ENCODE data around the gene BLACAT1. TPM values are rescaled to one million over a fixed set of nuclear protein-coding genes. Genes with fewer than 3 reads are reported as not detected.
A peak's percentile ranks its signal among the peaks of the same experiment; 100 is the strongest.

The BLACAT1 gene
- total and polyA plus RNA-seq, 9 of the 15 experiments (the other 6 are each of a cell fraction or from before 2014, with no cell fraction given): 0.10 to 5.9 (median 0.73) TPM

- in situ Hi-C loops (cut with MboI): no loop called here
- Histone ChIP-seq H3K4me3 (no peak overlapping the region), H3K79me2 (ENCODE audit: control insufficient read depth, insufficient read depth, low read length) (peaks cover 2% of the 10 kb centered on the region; the same call in 2 of the 3 replicates), H3K27me3 (ENCODE audit: control insufficient read depth in 2 of 2, insufficient read depth in 2 of 2, low read length in 2 of 2) (no peaks in the 10 kb centered on the region), H3K4me1 (replicated peaks in 1 of 2; ENCODE audit: control insufficient read depth in 2 of 2, insufficient read depth in 2 of 2, low read length in 2 of 2) (peaks cover 31 to 44% of the 10 kb centered on the region in 2 experiments), H3K36me3 (ENCODE audit: control insufficient read depth, insufficient read depth, low read length) (no peaks in the 10 kb centered on the region), H2AFZ (ENCODE audit: low read depth, low read length) (no peak overlapping the region), H3K27ac (ENCODE audit: extremely low read depth, low read depth, low read length) (no peak overlapping the region), H3K9ac (ENCODE audit: insufficient read depth in 1 of 2, low read depth in 2 of 2, low read length in 2 of 2) (no peak overlapping the region; a peak in 1 of 4 replicates), H3K9me1 (ENCODE audit: control insufficient read depth, insufficient read depth, low read length) (no peaks in the 10 kb centered on the region), H4K20me1 (replicated peaks; ENCODE audit: control insufficient read depth, insufficient read depth, low read length) (no peaks in the 10 kb centered on the region), H3K4me2 (ENCODE audit: insufficient read depth, low read length) (no peak overlapping the region), H3K9me3 (replicated peaks; ENCODE audit: control insufficient read depth, insufficient read depth, low read depth, low read length) (no peaks in the 10 kb centered on the region)
- TF ChIP-seq ZNF133 (CRISPR knock-in tag; IDR thresholded peaks at IDR 0.05): no peak
- TF ChIP-seq TFAP4 (CRISPR knock-in tag; IDR thresholded peaks at IDR 0.05; ENCODE audit: borderline replicate concordance): 0 out of 2 replicates have a peak, but pooled peaks have one; percentile 24
- FAIRE-seq: no peak
- DNase-seq (ENCODE audit: extremely low read depth in 1 of 4, low spot score in 3 of 4): peak in 1 of 4 experiments; percentile 36
- no TSS peak for BruUV-seq (replicated peaks)
- no peak for ATAC-seq
- 18% methylated on average over 6 of the region's 7 CpGs for WGBS (ENCODE audit: insufficient coverage, low coverage, missing lambda C conversion rate)
- CTCF ChIA-PET (ENCODE audit: low intra/inter-chr PET ratio): no interaction called here
- POLR2A ChIA-PET: interaction anchor here (0.7 to 1.3 kb wide), 3 partner anchors 10 to 828 kb away, joined by 3 read pairs; no protein-coding TSS in a partner anchor
- intact Hi-C loops (cut with micrococcal nuclease): no loop called here
These were observed 12.1 kb downstream of the BLACAT1 start for GRCh38 chr1:205443585-205444299.
